Activated CD4-positive, CD25-positive, alpha-beta regulatory T cell treated with anti-CD3 and anti-CD28 coated beads, Interleukin-2, amount 50 U/mL, for 72 hours (primary cell): ENCODE data around the gene TEC.
"Not testable (repeated sequence)": the region's sequence is repeated elsewhere in the genome, so short reads cannot be mapped to it uniquely, and the experiment has no call there.

Experiments
- DNase-seq: peaks from one replicate; pipeline ENCODE4 v3.0.0; 2021

Gene TEC

DNA sequence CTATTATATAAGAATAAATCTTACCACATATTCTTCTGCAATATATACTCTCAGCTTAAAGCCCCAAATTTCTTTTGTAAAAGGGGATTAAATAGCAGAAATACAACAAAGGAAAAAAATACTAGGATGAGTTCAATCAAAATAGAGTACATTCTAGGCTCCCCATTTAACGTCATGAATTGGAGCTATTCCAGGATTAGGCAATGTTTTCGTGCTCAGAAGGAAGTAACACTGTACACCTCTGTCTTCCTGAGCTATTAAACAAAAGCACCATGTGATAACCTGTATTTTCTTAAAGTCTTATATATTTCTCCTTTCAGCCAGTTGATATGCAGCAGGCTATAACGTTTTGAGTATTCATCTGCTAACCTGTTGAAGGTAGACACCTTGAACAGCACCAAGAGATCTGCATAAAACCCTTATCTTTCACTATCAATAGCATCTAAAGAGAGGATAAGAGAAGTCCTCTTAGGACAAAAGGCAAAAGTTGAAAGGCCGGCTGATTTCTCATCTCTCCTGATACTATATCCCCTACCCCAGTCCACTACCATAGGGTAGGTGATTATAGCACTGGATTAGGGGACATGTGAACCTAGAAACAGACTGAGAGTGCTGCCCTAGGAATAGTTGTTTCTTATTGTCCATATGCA lies 31.5 kb downstream of the TEC start:
- no peak for DNase-seq

DNA sequence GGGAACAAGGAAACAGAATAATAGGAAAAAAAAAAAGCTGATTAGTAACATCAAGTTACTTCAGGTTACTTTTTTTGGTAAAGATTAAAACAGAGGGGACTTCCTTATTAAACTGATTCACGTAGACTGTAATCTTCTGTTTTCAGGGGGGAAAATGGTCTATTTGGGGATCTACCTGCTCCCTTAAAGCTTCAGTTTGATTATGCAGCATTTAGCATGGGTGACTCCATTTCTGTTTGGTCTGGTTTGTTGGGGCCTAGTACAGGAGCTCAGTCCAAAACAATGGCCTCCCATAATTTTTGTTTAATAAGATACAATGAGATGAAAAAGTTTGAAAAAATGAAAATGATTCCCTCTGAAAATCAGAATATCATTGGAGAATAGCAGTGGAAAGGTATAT lies 34.6 kb downstream of the TEC start:
- no peak for DNase-seq

DNA sequence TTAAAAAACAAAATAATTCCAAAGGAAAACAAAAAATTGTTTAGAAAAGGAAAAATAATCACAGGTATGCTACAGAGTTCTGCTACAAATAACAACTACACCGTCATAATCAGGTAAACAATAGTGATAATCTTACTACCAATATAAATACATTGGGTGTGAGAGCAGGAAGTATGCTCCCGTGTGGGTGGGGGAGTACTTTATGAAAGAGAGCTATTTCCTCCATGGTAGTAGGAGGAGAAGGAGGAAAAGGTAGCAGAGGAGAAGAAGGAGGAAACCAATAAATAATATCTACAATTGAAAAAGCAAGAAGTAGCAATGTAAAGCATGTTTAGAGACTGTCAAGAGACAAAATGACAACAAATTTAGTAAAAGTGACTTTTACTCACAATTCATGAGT lies 35.1 kb downstream of the TEC start:
- no peak for DNase-seq

DNA sequence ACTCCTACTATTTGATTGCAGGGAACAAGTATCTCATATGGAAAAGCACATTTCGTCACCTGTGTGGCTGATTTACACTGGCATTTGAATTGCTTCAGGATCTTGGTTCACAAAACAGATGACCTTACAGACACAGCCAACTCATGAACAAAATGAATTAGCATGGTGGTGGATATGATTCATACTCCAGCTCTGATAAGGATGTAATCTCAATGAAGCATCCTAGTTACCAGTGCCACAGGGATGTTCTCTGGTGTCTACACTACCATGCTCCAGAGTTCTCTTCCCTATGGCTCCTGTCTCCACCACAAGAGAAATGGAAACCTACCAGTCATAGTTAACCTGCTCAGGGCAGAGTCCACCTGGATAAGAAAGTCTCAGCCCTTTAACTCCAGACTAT lies 40.7 kb downstream of the TEC start:
- no peak for DNase-seq

DNA sequence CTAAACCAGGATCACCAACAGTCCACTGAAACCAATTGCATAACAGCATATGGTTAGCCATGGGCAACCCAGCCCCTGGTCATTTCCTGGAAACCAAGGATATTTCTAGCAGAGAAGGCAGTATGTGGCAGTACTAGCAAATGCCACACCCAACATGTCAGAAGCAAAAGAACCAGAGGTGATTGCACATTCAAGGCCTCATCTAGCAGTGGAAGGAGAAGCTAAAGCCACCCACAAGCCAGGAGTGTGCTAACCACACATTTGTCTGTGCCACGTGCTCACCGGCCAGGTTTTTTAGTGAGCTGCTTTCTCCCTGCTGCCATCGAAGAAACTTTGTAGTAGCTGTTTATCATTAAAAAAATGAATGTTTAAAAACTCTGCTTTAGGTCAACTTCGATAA lies 42.0 kb downstream of the TEC start:
- DNase-seq, result no peak

DNA sequence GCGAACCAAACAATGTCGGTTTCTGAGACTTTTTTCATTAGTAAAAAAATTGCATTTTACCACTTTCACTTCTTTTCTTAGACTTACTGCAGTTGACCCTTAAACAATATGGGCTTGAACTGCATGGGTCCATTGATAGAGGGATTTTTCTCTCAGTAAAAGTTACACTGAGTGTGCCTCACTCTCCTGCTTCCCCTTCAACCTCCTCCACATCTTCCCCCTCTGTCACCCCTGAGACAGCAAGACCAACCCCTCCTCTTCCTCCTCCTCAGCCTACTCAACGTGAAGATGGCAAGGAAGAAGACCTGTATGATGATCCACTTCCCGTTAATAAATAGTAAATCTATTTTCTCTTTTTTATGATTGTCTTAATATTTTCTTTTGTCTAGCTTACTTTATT lies 43.4 kb downstream of the TEC start:
- no peak for DNase-seq

DNA sequence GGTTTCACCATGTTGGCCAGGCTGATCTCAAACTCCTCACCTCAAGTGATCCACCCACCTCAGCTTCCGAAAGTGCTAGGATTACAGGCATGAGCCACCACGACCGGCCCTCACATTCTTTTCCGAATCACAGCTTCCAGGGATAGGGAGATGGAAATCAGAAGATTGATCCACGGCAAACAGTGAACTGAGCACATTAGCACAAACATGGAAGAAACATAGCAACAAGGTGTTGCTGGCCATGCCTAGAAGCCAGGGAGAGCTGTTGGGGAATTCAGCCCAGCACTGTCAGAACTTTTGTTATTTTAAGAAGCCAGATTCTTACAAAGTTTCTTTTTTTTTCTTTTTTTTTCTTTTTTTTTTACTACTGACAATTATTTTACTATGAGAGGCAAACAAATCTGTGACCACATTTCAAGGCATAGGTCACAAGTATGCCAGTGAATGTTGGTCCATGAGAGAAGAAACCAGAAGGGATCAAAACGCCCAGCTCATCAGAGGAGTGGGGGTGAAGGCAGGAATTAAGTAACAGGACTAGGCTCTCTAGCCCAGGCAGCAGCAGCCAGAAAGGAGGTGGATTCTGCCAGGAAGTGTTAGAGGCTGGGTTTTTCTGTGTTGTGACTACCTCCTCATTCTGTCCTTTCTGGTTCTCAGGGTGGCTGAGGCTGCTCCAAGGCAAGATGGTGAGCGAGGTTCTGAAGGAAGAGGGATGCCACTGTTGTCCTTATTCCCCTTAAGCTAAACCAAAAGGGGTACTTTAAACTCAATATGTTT lies 44.1 kb downstream of the TEC start:
- no peak for DNase-seq

DNA sequence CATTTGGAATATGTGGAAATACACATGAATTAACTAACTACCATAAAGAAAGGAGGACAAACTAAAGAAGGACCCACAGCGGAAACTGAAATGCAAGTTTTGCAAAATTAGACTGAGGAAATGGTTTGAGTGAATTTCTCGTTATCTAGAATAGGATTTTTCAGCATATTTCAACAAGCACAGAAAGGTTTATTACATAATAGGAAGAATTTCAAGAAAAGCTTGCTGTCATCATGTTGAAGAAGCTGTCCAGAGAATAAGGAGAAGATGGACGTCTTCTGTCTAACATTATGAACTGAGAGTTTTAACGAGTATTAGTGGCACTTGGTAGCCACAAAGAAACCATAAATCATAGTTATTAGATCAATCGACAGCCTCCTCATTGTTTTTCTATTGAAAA lies 45.0 kb downstream of the TEC start:
- no peak for DNase-seq

DNA sequence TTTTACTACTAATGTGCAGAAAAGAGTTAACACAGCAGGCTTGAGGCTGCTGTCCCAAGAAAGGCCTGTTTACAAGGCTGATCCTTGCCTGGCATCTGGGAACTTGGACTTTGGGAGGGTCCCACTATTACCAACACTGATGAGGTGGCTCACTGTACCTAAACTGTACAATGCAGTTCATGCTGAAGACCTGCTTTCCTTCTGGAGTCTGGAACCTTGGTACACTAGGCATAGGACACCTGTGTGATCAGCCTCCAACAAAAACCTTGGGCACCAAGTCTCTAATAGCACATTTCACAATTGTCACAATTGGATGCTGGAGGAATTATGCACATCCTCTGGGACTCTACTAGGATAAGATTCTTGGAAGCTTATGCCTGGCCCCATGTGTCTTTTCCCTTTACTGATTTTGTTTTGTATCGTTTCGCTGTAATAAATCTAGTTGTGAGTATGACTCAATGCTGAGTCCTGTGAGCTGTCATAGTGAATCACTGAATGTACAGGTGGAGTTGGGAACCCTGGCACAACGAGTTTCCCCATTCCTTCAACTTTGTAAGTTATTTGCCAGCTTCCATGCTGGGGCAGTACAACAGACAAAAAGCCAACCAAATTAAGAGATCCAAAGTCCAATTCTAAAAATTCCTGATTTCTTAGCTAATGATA lies 45.9 kb downstream of the TEC start:
- DNase-seq, result no peak

DNA sequence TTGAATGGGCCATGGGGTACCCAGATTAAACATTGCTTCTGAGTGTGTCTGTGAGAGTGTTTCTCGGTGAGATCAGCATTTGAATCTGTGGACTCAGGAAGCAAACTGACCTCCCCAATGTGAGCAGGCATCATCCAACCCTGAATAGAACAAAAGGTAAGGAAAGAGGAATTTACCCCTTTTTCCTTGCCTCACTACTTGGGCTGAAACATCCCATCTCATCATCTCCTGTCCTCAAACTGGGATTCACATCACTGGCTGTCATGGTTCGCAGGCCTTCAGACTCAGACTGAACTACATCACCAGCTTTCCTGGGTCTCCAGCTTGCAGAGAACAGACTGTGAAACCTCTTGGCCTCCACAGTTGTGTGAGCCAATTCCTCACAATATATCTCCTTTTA lies 47.1 kb downstream of the TEC start:
- no peak for DNase-seq

DNA sequence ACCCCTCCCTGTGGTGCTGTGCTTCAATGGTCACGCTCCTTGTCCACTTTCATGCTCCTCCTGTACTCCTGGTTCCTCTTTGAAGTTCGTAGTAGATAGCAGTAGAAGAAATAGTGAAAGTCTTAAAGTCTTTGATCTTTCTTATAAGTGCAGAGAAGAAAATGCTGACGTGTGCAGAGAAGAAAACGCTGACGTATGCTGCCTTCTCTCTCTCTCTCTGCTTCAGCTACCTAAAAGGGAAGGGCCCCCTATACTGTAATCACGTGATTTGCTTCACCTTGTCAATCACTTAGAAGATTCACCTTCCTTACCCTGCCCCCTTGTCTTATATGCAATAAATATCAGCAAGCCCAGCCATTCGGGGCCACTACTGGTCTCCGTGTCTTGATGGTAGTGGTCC lies 50.2 kb downstream of the TEC start:
- not testable (repeated sequence) for DNase-seq

DNA sequence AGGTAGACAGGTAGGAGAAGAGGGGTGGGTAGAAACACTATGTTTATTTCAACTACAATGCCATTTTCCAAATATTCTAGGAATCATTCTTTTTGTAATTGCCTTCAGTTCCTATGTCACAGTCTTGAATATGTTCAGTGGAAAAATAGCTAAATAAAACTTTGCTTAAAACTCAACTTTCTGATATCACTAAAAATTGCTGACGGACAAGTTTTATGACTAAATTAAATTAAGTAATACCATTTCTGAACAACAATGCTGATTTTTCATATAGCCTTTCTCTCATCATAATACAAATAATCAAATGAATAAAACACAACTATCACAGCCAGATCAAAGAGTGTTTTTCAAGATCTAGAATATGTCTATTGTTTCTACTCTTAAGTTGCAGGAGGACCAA lies 53.1 kb downstream of the TEC start:
- no peak for DNase-seq

DNA sequence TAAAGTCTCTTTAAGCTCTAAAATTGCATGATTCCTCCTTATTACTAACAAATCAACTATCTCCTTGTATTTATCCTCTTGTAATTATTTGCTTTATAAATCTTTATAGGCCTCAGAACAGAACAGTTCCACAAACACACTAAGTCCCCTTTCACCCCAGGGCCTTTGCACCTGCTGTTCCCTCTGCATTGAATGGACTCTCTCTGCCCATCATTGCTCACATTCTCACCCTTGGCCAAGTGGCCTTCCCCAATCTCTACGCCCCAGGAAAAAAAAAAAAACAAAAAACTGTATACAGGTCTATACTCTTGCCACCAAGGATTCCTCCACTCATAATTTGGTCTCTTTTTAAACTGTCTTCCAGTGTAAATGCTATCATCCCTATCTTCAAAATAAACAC lies 53.7 kb downstream of the TEC start:
- no peak for DNase-seq

DNA sequence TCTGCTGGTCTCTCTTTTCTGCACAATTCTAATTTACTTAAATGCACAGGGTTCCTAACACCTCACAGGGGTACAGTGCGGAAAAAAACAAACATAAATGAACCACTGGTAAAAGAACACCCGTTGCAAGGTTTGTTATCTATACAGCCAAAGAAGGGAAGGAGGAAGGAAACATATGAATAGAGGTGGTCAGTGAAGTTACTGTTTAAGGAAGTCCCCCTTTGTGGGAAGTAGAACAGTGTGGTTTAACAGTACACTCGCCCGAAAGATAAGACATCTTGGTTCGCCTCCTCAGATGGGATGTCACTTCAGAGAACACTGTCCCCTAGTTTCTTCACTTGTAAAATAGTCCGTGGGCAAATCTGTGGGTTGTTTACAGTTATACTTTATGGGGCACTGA lies 57.5 kb downstream of the TEC start:
- no peak for DNase-seq

DNA sequence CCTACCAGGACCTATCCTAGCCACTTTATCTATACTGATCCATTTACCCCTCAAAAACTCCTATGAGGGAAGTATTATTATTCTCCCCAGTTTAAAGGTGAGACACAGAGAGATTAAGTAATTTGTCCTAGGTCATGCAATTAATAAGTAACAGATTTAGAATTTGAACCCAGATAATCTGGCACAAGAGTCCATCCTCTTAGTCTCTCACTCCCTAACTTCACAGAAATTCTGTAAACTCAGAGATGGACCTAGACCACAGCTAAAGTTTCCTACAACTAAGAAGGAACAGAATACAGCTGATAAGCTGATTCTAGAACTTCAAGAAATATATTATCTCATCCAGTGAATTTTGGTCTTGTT lies 58.7 kb downstream of the TEC start:
- no peak for DNase-seq

DNA sequence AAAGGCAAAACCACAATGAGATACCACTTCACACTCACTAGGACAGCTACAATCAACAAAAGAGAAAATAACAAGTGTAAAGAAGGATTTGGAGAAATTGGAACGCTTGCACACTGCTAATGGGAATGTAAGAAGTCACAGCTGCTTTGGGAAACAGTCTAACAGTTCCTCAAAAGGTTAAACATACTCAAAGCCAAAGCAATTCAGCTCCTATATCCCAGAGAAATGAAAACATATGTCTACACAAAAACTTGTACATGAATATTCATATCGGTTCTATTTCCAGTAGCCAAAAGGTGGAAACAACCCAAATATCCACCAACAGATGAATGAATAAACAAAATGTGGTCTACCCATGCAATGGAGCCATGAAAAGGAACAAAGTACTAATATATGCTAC lies 64.0 kb downstream of the TEC start:
- DNase-seq, result no peak

DNA sequence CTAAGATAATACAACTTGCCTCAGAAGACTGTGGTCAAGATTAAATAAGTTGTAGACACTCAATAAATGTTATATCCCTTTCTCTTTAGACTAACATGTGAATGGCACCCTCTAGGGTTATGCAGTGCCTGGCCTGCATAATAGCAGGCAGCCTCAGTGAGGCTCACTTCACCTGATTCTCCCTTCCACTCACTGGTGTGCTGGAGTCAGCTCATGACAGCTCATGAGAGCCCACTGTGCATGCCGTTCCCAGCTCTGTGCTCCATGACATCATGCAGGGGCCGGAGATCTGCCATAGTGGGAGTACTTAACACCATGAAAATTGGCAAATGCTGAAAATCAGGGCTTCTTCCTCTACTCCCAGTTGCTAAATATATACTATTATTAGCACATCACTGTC lies 64.5 kb downstream of the TEC start:
- DNase-seq, result no peak

DNA sequence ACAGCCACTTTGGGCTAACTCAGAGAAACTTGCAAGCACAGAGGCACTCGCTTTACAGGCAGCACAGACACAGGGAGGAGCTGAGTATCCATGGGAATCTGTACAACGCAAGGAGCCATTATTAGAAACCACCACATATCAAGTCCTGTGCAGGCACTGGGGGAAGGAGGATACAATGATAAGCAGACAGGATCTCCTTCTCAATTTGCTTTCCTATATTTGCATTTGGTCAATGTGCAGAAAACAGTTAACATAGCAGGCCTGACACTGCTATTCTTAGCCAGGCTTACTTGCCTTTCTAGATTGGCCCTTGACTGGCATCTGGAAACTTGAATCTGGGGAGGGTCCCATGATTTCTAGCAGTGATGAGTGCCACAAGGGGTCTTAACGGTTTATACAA lies 65.8 kb downstream of the TEC start:
- no peak for DNase-seq

DNA sequence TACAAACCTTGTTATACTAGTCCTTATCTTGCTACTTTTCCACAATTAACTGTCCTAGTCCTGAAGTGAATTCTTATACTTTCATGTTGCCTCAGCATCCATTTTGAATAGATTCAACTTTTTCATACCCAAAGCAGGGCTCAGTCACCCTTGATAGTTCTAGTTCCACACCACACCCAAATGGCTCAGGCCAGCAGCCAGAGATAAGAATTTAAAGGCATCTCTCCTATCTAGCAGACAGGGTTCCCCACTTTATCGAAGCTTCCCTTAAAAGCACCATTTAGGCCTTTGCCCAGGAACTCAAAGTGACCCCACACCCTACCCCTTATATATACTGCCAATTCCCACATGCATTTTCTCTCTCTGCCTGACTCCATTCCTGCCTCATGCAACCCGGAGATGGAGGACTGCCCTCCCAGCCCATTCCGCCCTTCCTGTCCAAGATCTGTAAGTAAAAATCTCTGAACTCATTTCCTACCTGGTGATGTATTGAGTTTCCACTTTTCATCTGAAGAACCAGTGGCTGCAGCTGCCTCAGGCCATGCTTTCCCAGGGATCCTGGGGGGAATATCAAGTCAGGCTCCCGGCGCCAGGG lies 71.9 kb downstream of the TEC start:
- no peak for DNase-seq

DNA sequence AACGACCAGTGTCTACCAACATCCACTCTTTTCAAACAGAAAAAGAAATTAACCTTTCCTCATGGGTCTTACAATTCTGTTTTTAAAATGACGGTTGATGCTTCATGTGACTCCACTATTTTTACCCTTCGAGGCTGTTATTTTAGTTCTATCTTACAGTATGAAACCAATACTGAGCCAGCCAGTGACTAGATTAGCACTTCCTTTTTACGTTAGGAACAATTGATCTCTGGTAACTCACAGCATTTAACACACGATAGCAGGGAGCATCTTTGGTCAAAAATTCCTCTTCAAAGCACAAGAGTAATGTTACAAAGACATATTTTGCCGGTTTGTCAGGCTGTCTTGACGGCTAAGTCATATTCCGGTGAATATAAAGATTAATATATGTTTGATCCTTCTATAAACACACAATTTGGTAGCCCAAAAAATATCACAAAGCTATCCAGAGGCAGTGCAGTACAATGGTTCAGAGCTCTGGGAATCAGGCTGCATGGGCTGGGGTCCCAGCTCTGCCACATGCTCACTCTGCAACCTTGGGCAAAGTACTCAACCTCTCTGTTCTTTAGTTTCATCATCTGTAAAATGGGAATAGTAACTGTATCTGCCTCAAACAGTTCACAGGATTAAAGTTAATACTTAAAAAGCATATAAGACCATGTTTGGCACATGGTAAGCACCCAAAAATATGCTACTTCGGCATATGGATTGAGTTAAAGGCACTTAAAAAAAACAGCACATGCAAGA lies 72.7 kb downstream of the TEC start:
- DNase-seq, result no peak

DNA sequence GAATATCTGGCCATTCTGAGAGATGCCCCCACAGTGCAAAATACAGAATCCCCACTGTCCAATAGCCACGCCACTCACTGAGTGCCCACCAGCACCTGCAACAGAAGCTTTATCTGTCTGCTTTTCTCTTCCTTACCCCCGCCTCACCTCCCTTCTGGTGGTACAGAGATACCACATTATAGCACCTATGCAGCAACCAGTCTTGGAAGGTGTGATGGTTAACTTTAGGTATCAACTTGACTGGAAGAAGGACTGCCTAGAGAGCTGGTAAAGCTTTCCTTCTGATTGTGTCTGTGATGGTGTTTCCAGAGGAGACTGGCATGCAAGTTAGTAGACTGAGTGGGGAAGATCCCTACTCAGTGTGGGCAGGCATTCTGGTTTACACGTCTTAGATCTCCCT lies 73.8 kb downstream of the TEC start:
- DNase-seq, result no peak

DNA sequence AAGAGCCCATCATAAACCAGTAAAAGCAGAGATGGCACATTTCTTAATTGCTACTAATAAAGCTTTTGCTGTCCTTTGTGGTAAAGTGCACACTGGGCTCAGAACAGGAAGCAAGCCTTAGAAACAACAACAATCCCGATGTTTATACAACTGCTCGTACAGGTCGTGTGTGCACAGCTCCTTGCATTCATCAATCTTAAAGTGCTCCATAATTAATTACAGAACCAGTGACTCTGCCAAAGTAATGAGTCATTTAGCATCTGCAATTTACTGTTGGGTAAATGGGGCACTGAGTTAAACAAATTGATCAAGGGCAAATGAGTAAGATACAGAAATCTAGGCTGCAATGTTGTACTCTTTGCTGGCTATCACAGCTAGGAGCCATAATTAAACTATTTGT lies 74.3 kb downstream of the TEC start:
- DNase-seq, result no peak

DNA sequence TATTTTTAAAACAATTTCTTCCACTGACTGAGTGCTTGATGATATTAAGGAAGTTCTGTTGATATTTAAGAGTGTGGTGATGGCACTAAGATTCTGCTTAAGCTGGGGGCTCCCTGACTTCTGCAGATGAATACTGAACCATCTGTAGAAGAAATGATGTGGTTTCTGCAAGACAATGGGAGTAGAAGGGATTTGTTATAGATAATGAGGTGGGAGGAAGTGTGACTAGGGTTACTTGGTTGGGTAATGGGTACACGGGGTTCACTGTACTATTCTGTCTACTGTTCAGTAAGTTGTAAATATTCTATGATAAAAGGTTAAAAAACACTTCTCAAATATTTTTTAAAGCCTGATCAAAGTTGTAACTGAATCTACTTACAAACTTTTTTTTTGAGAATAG lies 74.7 kb downstream of the TEC start:
- DNase-seq, result no peak
